Stimulated activated CD4-positive, alpha-beta T cell treated with anti-CD3 and anti-CD28 coated beads, Interleukin-12 subunit alpha, Interleukin-12 subunit beta, amount 100 ng/mL, for 48 hours (primary cell): ENCODE data around the gene WNK1.

Source experiments
- DNase-seq, 3 donors: peaks; one replicate each; pipeline ENCODE4 v3.0.0-alpha.2; 2020; ENCODE audit warnings: low read depth in 2 of 3, low spot score in 1 of 3

WNK1 gene

DNA sequence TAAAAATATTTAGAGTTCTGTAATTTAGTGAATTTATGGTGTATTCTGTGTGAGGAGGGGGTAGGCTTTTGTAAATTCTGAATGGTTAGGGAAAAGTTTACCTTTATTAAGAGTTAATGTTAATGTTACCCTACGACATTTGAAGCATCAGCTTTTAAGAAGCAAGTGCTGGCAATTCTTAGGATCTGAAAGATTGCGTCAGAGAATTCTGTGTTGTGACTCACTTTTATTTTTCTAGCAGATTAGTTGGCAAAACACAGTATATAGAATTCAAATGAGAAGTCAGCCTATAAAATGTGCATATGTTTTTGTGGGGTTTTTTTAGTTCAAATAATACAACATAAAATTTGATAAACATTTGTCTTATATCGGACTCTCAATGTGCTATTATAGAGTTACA is 99.5 kb downstream of the WNK1 start:
- DNase-seq, result no peak

DNA sequence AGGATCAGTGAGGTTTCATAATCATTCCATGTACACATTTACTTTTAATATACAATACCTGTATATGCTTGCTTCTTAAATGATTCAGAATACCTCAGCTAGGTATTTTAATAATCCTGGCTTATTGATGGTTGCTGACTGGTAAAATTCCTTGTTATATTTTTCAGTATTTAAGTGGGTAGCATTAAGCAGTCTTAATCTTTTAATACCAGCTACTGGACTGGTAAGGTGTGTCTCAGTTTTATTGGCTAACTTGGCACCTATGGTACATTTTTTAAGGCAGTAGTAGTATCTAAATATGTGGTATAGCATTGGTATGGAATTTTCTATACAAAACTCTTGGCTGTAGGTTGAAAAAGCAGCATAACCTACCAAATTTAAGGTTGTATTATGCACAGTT is 100.5 kb downstream of the WNK1 start:
- DNase-seq, result no peak

DNA sequence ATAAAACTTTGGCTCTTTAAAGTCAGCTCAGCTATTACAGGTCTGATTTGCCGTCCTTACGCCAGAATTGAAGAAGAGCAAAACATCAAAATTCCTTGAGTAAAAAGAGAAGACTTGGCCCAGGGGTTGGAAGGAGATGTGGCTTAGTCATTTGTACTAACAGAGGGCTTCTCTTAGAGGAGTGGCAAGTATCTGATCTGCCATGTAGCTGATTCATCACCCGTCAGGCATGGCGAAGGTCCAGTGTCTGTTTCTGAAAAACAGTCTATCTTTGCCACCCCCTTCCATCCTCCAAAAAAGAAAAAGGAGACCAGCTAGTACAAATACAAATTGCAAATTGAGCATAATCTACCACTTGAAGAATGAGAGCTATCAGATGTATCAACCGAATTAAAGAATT is 105.2 kb downstream of the WNK1 start:
- no peak for DNase-seq

DNA sequence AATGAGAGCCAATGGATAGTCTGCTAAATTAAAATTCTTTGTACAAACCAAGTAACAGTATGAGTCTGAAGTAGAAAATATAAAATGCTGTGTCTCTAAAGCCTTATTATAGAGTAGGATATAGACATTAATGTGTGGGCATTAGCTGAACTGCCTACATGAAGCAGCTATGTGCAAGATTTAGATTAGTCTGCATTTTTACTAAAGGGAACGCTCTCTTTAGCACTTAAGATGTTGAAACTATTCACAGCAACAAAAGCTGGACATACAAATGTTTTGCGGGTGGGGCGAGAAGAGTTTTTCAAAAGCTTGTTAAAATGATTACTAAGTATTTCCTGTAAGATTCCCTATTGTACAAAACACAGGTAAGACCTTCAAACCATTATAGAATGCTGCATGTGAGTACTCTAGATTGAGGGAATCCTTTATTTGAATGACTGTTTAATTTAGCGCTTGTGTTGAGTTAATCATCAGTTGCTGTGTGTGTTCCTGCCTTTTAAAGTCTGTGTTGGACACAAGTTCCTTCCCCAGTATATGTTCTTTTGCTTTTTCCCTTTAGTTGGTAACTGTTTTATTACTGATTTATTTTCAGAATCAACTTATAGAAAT is 110.0 kb downstream of the WNK1 start:
- no peak for DNase-seq

DNA sequence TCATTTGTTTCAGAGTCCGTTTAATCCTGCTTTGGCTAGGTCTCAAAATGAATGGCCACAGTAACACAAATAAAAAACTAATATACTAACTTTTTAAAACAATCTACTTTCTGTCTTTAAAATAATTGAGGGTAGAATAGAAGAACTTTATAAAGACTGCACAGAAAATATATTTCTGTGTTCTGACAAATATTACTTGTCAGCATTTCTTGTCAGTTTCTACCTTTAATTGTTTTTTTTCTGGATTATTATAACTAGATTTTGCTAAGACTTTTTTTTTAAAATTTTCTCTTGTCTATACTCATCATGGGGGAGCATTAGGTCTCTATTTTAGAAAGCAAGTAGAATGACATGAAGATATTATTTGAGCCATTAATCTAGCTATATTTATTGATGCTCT is 110.9 kb downstream of the WNK1 start:
- no peak for DNase-seq

DNA sequence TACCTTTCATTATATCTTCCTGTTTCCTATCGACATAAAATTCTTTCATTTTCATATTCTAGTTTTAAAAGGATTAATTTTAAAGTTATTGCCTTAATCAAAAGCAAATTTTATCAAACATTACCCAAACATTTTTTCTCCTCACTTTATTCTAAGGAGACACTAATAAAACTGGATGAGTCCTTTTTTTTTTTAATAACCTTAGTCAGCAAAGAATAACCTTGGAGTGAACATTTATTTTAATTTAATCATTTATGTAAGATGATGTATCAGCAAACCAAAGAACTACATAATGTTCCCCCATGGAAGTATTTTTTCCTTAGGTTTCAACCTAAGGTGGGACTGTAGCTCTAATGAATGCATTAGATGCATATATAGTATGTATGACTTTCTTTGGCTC is 113.2 kb downstream of the WNK1 start:
- DNase-seq, result no peak

DNA sequence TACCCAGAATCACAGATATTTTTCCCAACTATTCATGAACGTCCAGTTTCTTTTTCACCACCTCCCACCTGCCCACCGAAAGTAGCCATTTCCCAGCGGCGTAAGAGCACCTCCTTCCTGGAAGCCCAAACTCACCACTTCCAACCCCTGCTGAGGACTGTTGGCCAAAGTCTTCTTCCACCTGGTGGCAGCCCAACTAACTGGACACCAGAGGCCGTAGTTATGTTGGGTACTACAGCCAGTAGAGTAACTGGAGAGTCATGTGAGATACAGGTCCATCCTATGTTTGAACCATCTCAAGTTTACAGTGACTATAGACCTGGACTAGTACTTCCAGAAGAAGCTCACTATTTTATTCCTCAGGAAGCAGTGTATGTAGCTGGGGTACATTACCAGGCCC is 115.5 kb downstream of the WNK1 start:
- no peak for DNase-seq

DNA sequence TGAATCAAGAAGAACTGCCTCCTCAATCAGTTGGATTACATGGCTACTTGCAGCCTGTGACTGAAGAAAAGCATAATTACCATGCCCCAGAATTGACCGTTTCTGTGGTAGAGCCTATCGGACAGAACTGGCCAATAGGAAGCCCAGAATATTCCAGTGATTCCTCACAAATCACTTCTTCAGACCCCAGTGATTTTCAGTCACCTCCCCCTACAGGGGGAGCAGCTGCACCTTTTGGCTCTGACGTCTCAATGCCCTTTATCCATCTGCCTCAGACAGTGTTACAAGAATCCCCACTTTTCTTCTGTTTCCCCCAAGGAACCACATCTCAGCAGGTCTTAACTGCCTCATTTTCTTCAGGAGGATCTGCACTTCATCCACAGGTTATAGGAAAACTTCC is 116.3 kb downstream of the WNK1 start:
- no peak for DNase-seq

DNA sequence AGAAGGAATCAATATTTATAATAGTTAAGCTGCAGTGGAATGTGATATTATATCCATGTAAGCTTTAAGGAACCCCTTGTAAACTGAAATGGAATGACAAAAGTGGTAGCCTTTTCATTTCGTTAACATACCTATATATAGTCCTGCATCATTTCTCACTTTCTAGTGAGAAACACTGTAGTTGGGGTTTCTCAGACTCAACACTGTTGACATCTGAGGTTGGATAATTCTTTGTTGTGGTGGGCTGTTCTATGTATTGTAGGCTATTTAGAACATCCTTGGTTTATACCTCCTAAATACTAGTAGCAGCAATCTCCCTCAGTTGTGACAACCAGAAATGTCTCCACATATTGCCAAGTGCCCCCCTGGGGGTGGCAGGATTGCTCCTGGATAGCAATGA is 118.0 kb downstream of the WNK1 start:
- no peak for DNase-seq

DNA sequence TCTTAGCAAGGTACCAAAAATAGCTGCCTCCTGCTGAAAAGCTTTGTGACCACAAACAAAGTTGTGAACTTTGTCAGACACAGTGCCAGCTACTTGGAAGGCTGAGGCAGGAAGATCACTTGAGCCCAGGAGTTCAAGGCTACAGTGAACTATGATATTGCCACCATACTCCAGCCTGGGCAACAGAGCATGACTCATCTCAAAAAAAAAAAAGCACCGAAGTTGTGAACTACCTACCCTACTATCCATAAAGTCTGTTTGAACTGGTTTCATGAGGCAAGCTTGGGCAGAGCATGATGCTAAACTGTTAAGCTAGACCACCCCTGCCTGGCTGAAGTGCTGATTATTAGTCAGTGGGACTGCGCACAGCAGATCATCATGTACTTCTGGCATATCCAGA is 121.6 kb downstream of the WNK1 start:
- no peak for DNase-seq

DNA sequence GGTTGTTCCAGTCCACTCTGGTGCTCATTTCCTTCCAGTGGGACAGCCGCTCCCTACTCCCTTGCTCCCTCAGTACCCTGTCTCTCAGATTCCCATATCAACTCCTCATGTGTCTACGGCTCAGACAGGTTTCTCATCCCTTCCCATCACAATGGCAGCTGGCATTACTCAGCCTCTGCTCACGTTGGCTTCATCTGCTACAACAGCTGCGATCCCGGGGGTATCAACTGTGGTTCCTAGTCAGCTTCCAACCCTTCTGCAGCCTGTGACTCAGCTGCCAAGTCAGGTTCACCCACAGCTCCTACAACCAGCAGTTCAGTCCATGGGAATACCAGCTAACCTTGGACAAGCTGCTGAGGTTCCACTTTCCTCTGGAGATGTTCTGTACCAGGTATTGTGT is 127.3 kb downstream of the WNK1 start:
- DNase-seq, result no peak

DNA sequence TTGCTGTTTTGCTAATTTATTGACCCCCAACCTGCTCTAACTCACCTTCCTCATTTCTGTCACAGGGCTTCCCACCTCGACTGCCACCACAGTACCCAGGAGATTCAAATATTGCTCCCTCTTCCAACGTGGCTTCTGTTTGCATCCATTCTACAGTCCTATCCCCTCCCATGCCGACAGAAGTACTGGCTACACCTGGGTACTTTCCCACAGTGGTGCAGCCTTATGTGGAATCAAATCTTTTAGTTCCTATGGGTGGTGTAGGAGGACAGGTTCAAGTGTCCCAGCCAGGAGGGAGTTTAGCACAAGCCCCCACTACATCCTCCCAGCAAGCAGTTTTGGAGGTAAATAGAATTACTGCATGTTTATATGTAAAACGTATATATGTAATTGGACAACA is 128.3 kb downstream of the WNK1 start:
- no peak for DNase-seq

DNA sequence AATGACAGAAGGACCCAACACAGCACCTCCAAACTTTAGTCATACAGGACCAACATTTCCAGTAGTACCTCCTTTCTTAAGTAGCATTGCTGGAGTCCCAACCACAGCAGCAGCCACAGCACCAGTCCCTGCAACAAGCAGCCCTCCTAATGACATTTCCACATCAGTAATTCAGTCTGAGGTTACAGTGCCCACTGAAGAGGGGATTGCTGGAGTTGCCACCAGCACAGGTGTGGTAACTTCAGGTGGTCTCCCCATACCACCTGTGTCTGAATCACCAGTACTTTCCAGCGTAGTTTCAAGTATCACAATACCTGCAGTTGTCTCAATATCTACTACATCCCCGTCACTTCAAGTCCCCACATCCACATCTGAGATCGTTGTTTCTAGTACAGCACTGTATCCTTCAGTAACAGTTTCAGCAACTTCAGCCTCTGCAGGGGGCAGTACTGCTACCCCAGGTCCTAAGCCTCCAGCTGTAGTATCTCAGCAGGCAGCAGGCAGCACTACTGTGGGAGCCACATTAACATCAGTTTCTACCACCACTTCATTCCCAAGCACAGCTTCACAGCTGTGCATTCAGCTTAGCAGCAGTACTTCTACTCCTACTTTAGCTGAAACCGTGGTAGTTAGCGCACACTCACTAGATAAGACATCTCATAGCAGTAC is 132.5 kb downstream of the WNK1 start:
- no peak for DNase-seq

DNA sequence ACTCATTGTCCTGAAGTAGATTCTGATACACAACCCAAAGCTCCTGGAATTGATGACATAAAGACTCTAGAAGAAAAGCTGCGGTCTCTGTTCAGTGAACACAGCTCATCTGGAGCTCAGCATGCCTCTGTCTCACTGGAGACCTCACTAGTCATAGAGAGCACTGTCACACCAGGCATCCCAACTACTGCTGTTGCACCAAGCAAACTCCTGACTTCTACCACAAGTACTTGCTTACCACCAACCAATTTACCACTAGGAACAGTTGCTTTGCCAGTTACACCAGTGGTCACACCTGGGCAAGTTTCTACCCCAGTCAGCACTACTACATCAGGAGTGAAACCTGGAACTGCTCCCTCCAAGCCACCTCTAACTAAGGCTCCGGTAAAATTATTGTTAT is 133.3 kb downstream of the WNK1 start:
- no peak for DNase-seq

DNA sequence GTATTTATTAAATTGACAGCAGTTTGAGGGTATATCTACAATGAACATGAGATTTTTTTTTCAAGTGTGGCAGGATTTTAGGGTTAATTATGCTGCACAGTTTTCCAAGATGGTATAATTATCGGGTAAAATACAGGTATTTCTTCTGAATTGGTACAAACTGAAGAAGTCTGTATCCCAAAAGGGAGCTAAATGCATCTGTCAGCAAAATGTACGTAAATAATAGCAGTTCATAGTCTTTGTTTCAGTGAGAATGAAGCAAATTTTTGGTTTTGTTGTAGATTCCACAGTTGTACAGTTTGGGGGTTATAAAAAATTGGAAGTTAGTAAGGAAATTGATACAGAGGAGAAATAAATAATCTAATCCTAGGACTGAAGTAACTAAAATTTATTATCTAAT is 133.8 kb downstream of the WNK1 start:
- DNase-seq, result no peak

DNA sequence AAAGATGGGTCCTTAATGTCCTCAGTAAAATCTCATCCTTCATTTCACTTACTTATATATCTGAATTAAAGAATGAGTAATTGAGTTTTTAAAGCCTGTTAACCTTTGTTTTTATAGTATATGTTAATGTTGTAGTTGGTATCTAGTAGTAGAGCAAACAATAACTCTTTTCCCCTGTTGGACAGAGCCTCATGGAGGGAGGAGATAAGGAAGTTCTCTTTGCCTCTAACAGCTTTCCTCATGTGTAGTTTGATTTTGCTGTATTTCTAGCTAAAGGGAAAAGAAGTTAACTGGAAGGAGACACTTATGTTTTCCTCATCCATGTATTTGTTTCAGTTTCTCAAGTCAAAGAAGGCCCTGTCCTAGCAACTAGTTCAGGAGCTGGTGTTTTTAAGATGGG is 141.8 kb downstream of the WNK1 start:
- no peak for DNase-seq

DNA sequence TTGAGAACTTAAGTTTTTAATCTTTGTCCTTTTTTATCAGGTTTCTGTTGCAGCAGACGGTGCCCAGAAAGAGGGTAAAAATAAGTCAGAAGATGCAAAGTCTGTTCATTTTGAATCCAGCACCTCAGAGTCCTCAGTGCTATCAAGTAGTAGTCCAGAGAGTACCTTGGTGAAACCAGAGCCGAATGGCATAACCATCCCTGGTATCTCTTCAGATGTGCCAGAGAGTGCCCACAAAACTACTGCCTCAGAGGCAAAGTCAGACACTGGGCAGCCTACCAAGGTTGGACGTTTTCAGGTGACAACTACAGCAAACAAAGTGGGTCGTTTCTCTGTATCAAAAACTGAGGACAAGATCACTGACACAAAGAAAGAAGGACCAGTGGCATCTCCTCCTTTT is 143.7 kb downstream of the WNK1 start:
- DNase-seq, result no peak

DNA sequence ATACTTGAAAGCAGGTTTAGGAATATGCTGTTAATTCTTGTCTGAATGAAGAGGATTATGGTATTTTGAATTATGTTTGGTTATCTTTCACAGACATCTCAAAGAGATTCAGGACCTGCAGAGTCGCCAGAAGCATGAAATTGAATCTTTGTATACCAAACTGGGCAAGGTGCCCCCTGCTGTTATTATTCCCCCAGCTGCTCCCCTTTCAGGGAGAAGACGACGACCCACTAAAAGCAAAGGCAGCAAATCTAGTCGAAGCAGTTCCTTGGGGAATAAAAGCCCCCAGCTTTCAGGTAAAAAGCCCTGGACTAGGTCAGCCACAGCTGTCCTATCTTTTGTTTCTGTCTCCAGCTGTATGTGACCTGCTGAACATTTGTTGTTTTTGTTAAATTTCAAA is 145.0 kb downstream of the WNK1 start:
- DNase-seq, result no peak

DNA sequence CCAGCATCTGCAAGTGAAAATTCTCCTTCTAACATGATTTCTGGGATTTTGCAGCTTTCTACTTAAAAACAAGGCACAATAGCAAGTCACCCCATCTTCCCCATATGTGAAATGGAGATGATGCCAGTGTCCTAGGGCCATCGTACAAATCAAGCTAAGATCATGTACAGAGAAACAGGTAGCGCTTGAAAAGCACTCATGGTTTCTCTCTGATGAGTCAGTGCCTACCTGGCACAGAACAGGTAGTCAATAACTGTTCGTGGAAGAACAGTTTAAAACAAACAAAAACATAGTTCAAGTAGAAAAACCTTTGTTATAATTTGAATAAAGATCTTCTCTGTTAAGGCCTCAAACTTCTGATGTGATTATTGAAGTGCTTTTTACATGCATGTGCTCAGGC is 150.2 kb downstream of the WNK1 start:
- DNase-seq, result no peak

DNA sequence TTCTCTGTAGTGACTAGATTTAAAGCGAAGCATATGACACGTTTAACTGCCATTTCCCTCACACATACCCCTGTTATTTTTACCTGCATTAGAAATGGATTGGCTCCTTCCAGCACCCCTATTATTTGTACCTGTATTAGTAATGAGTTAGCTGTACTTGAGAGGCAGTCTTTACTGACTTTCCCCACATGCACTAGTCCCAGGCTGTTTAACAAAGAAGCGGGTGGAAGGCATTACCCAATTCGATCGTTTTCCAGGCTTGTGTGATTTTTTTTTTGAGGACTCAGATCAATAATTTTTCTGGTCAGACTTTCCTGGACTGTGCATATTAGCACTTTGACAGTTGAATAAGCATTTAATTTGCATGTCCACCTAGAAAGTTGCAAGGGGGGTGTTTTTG is 150.7 kb downstream of the WNK1 start:
- DNase-seq, result no peak

DNA sequence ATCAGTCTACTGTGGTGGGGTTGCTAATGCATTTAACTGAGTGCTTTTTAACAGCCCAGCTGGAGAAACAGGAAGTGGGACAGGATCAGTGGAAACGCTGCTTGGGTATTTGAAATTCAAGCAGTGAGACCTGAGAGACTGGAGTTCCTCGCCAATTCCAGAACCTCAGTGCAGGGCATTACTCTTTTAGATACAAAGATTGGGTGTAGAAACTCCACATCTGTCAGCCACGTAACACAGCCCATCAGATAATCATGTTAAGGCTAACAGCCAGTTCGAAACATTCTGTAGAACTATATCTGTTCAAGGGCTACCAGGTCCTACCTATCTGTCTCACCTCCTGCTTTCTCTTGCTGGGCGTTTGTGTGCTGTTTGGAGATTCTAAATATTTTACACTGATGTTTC is 151.6 kb downstream of the WNK1 start:
- no peak for DNase-seq

DNA sequence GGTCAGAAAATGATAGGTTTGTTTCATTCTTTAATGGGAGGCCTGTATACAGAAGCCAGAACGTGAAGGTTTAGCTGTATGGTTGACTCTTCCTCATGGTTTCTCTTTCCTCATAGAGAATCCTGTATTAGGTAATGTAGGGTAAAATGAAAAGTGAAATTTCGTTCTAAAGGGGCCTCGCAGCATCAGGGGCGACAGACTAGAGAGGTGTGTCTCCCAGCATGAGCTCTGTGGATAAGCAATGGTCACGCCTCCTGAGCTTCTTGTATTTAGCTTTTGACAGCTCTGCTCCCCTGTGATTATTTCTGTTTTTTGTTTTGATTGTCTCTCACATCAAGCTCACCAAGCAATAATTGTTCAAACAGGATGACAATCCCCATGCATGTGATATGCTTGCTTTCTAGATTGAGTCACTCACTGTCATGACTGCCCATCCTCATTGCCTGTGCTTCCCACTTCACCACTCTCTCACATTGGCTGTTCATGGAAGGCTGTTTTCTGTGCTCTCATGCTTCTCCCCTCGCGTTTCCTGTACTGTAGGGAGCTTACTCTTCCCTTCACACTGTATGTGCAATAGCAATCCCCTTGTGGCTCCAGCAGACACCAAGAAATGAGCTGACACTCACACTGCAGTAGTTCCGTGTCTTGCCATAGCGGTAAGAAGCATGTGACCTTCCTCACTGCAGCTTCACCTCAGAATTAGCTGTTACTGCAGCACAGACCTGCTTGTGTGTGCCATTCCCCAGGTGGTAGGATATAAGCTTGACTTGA is 153.1 kb downstream of the WNK1 start:
- DNase-seq, result no peak
